HUES6 (cell line): Measurements from ENCODE around the gene PFKL.
"Not testable (repeated sequence)": the region's sequence is repeated elsewhere in the genome, so short reads cannot be mapped to it uniquely, and the experiment has no call there.

ENCODE experiments used
- H3K27ac ChIP-seq: 2 replicates; pipeline ENCODE4 v1.7.0; 2013; ENCODE audit warnings: low read depth, mild to moderate bottlenecking, low read length, inconsistent platforms
- H3K27me3 ChIP-seq: 2 replicates; pipeline ENCODE4 v1.6.1; 2013; ENCODE audit warnings: low read length; ENCODE audit not compliant: control insufficient read depth, insufficient read depth
- H3K36me3 ChIP-seq: 2 replicates; pipeline ENCODE4 v1.6.1; 2013; ENCODE audit warnings: low read length; ENCODE audit not compliant: control insufficient read depth, insufficient read depth
- H3K4me1 ChIP-seq: 2 replicates; pipeline ENCODE4 v1.6.1; 2013; ENCODE audit warnings: low read length; ENCODE audit not compliant: control insufficient read depth, insufficient read depth
- H3K4me3 ChIP-seq: 2 replicates; pipeline ENCODE4 v1.5.1; 2013; ENCODE audit warnings: low read depth, low read length
- H3K9ac ChIP-seq: one replicate; pipeline ENCODE4 v1.6.1; 2013; ENCODE audit warnings: mild to moderate bottlenecking, low read length
- H3K9me3 ChIP-seq: 2 replicates; pipeline ENCODE4 v1.6.1; 2013; ENCODE audit warnings: low read depth, low read length; ENCODE audit not compliant: control insufficient read depth, insufficient read depth

Gene PFKL

GRCh38 chr21:44281801-44282200, 18.1 kb upstream of the PFKL start:
- Histone ChIP-seq H3K9me3 (no peaks in the 10 kb centered on the region), H3K9ac (no peak overlapping the region), H3K27me3 (peaks cover 25% of the 10 kb centered on the region), H3K4me3 (no peak overlapping the region), H3K36me3 (no peaks in the 10 kb centered on the region), H3K27ac (no peak overlapping the region), H3K4me1 (peaks cover 40% of the 10 kb centered on the region)

DNA sequence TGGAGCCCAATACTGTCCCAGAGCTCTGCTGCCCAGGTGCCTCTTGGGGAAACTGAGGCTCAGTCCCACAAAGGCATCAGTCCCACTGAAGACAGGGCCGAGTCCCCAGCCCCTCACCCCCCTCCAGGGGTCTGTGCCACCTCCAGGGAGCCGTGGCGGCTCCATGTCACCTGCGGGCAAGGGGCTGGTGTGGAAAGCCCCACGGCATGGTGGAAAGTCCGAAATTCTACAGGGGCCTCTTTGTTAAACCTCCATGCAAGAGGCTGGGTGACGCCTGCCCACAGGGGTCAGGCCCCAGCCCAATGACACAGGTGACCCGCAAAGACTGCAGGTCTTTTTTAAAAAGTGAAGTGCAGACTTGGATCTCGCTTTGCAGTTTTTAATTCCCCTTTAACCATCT, 17.5 kb upstream of the PFKL start:
- no peaks in the 10 kb centered on the region for H3K9me3 ChIP-seq
- peaks cover 26% of the 10 kb centered on the region for H3K27me3 ChIP-seq
- peak overlapping the region; percentile 5; the same call in 1 of the 2 replicates for H3K27ac ChIP-seq
- no peaks in the 10 kb centered on the region for H3K36me3 ChIP-seq
- H3K4me1 ChIP-seq = peaks cover 41% of the 10 kb centered on the region
- peak overlapping the region; percentile 17 for H3K9ac ChIP-seq
- H3K4me3 ChIP-seq = no peak overlapping the region

DNA sequence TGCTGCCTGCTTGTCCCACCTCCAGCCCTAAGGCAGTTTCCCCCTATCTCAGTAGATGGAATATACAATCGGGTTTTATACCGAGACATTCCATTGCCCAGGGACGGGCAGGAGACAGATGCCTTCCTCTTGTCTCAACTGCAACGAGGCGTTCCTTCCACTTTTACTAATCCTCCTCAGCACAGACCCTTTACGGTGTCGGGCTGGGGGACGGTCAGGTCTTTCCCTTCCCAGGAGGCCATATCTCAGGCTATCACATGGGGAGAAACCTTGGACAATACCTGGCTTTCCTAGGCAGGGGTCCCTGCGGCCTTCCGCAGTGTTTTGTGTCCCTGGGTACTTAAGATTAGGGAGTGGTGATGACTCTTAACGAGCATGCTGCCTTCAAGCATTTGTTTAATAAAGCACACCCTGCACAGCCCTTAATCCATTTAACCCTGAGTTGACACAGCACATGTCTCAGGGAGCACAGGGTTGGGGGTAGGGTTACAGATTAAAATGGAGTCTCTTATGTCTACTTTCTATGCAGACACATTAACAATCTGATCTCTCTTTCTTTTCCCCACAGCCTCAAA, 16.6 kb upstream of the PFKL start:
- H3K36me3 ChIP-seq, H3K9me3 ChIP-seq, H3K4me3 ChIP-seq, H3K27ac ChIP-seq: not testable (repeated sequence)
- Histone ChIP-seq H3K9ac (peak overlapping the region; percentile 64), H3K27me3 (peaks cover 26% of the 10 kb centered on the region), H3K4me1 (peaks cover 41% of the 10 kb centered on the region)

- H3K9me3 ChIP-seq = no peaks in the 10 kb centered on the region
- H3K4me3 ChIP-seq = no peak overlapping the region
- H3K27ac ChIP-seq = no peak overlapping the region
- peaks cover 26% of the 10 kb centered on the region for H3K27me3 ChIP-seq
- no peaks in the 10 kb centered on the region for H3K36me3 ChIP-seq
- peaks cover 41% of the 10 kb centered on the region for H3K4me1 ChIP-seq
- peak overlapping the region; percentile 64 for H3K9ac ChIP-seq
Observed at GRCh38 chr21:44283948-44284347, 15.9 kb upstream of the PFKL start.

- peak within 1 kb of the TSS; percentile 51 for H3K4me3 ChIP-seq
- H3K27me3 ChIP-seq = peaks cover 26% of the 10 kb centered on the region
- no peaks in the 10 kb centered on the region for H3K9me3 ChIP-seq
- H3K27ac ChIP-seq = no peak within 1 kb of the TSS
- peak within 1 kb of the TSS; percentile 64 for H3K9ac ChIP-seq
- H3K36me3 ChIP-seq = no peaks in the 10 kb centered on the region
- H3K4me1 ChIP-seq = peaks cover 41% of the 10 kb centered on the region
Observed at GRCh38 chr21:44285138-44285992, 14.5 kb upstream of the PFKL start, which contains the start of gene AIRE. Gene AIRE, plus strand, starts transcription at chr21:44285876. Its CDS starts 131 bp downstream, at chr21:44286007.

DNA sequence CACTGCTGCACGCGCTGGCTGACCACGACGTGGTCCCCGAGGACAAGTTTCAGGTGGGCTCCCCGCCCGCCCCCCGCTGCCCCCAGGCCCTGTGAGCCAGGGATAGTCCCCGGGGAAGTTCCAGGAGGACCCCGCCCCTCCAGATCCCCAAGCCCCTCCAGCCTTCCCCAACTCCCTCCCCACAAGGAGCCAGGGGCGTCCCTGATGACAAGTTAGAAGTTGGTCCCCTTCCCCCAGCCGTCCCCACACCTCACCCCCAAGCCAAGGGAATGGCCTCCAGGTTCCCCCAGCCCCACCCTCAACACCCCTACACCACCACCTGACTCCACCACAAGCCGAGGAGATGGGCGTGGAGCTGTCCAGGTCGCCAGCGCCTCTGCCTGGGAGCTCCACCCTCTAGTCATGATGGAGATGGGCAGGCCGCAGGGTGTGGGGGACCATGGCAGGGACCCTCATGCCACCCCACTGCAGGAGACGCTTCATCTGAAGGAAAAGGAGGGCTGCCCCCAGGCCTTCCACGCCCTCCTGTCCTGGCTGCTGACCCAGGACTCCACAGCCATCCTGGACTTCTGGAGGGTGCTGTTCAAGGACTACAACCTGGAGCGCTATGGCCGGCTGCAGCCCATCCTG, 13.7 kb upstream of the PFKL start:
- peaks cover 41% of the 10 kb centered on the region for H3K4me1 ChIP-seq
- no peak overlapping the region for H3K9ac ChIP-seq
- no peaks in the 10 kb centered on the region for H3K36me3 ChIP-seq
- H3K9me3 ChIP-seq = no peaks in the 10 kb centered on the region
- H3K4me3 ChIP-seq = peak overlapping the region; percentile 51
- peaks cover 26% of the 10 kb centered on the region for H3K27me3 ChIP-seq
- no peak overlapping the region for H3K27ac ChIP-seq

DNA sequence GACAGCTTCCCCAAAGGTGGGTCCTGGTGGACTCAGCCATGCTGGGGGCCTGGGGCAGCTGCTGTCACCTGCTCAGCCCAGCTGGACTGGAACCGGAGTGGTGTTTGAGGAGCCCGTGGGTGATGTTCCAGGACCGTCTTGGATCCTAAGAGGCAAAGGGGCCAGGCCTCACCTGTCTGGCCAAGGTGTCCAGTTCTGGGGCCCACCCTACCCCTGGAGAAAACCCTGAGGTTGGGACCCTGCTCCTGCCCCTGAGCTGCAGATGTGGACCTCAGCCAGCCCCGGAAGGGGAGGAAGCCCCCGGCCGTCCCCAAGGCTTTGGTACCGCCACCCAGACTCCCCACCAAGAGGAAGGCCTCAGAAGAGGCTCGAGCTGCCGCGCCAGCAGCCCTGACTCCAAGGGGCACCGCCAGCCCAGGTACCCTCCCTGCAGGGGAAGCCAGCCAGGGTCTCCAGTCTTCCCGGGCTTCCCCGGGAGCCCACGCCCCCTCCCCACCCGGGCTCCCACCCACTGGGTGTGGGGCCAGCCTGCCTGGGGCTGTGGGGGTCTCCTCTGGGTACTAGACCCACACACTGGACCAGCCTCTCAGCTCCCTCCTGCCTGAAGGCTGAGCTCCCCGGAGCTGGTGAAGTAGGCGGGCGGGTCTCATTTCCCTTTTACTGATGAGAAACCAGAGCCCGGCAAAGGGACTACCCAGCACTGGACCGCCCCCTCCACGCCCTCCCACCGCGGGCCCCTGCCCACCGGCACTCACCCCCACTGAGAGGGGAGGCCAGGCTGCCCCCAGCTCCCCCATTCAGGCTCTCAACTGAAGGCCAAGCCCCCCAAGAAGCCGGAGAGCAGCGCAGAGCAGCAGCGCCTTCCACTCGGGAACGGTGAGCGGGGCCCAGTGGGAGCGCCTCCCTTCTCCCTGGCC, 12.9 kb upstream of the PFKL start:
- Histone ChIP-seq H3K27ac (no peak overlapping the region), H3K4me3 (no peak overlapping the region)

GRCh38 chr21:44288251-44289110, 11.4 kb upstream of the PFKL start:
- Histone ChIP-seq H3K4me3 (no peak overlapping the region), H3K27ac (no peak overlapping the region), H3K9ac (no peak overlapping the region), H3K4me1 (peaks cover 29% of the 10 kb centered on the region), H3K27me3 (peaks cover 26% of the 10 kb centered on the region), H3K9me3 (no peaks in the 10 kb centered on the region), H3K36me3 (no peaks in the 10 kb centered on the region)

More for the DNA sequence above, 12.9 kb upstream of the PFKL start:
- Histone ChIP-seq H3K27me3 (peaks cover 26% of the 10 kb centered on the region), H3K9me3 (no peaks in the 10 kb centered on the region), H3K36me3 (no peaks in the 10 kb centered on the region), H3K9ac (no peak overlapping the region), H3K4me1 (peaks cover 41% of the 10 kb centered on the region)

- Histone ChIP-seq H3K9ac (no peak overlapping the region), H3K27me3 (peaks cover 22% of the 10 kb centered on the region)
Observed at GRCh38 chr21:44289381-44290010, 10.4 kb upstream of the PFKL start.

More at GRCh38 chr21:44289381-44290010, 10.4 kb upstream of the PFKL start:
- Histone ChIP-seq H3K9me3 (no peaks in the 10 kb centered on the region), H3K4me1 (peaks cover 19% of the 10 kb centered on the region), H3K36me3 (no peaks in the 10 kb centered on the region), H3K27ac (no peak overlapping the region), H3K4me3 (no peak overlapping the region)
